Adrenal gland (tissue), 5 donors: ENCODE results near the gene EVA1C.

Source experiments
- POLR2A ChIP-seq, 2 donors: fragments of 450-650 bp; IDR thresholded peaks; one replicate each; pipeline ENCODE4 v1.6.1; 2017; ENCODE audit warnings: antibody characterized with exemption in 2 of 2, mild to moderate bottlenecking in 2 of 2, moderate library complexity in 1 of 2
- TF ChIP-seq, protein P1 (sequence below), 6 experiments: fragments of 450-650 bp in 4 of 6; fragments of 200-600 bp in 2 of 6; sonication (generic) in 1 of 6; IDR thresholded peaks; 1 replicate in 5 of 6; 2 replicates in 1 of 6; pipeline versions ENCODE4 v1.5.1 to v1.8.0; 2016 to 2021; ENCODE audit warnings: antibody characterized with exemption in 6 of 6, mild to moderate bottlenecking in 2 of 6, moderate library complexity in 1 of 6
- donor health status: DM: no; HTN: no; CAD: no.

DNA sequence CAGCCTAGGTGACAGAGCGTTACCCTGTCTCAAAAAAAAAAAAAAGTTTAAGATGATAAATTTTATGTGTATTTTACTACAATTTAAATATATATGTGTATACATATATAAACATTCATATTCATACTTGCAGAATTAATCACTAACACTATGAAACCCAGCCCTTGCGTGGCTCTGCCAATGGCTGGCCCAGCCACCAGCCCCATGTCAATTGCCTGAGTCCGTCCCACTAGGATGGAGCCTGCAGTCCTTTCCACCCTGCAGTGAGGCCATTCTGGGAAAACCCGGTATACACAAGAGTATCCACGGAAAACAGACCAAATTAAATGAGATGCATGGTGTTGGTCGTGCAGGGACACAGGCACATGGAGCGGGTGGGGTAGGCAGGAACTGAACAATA, 123.1 kb downstream of the EVA1C start:
- TF ChIP-seq, protein P1, sequence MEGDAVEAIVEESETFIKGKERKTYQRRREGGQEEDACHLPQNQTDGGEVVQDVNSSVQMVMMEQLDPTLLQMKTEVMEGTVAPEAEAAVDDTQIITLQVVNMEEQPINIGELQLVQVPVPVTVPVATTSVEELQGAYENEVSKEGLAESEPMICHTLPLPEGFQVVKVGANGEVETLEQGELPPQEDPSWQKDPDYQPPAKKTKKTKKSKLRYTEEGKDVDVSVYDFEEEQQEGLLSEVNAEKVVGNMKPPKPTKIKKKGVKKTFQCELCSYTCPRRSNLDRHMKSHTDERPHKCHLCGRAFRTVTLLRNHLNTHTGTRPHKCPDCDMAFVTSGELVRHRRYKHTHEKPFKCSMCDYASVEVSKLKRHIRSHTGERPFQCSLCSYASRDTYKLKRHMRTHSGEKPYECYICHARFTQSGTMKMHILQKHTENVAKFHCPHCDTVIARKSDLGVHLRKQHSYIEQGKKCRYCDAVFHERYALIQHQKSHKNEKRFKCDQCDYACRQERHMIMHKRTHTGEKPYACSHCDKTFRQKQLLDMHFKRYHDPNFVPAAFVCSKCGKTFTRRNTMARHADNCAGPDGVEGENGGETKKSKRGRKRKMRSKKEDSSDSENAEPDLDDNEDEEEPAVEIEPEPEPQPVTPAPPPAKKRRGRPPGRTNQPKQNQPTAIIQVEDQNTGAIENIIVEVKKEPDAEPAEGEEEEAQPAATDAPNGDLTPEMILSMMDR (IDR thresholded peaks at IDR 0.05) = no peak
- no peak for TF ChIP-seq POLR2A (IDR thresholded peaks at IDR 0.05)
